HepG2 (cell line): Measurements from ENCODE around the gene ATE1. TPM values are rescaled to one million over a fixed set of nuclear protein-coding genes. Genes with fewer than 3 reads are reported as not detected.

Experiments used
- ATAC-seq: fragments of 200-7000 bp; cut with Tn5 transposase; 3 replicates; pipeline ENCODE4 v1.9.1; 2020; ENCODE audit warnings: mild to moderate bottlenecking, moderate library complexity
- BruUV-seq: library from RNA; stranded (reverse); fragments of 400-500 nt; replicated peaks from 2 replicates; lab custom pipeline; 2021; lab: Mats Ljungman, UMichigan
- CTCF ChIA-PET: fragments of 300-600 bp; formaldehyde crosslinking; extraction: SDS; loops from one replicate; lab custom pipeline; 2021; ENCODE audit warnings: low total read pairs, inconsistent platforms, low intra/inter-chr PET ratio; lab: Yijun Ruan, JAX
- POLR2A ChIA-PET: fragments of 350-600 bp; sonication (Branson Sonifier 250); formaldehyde crosslinking; loops from one replicate; lab custom pipeline; 2020; ENCODE audit warnings: antibody characterized with exemption, inconsistent platforms; lab: Yijun Ruan, JAX
- DNase-seq: peaks from one replicate; pipeline ENCODE4 v3.0.0-alpha.2; 2015; ENCODE audit warnings: low spot score
- FAIRE-seq: peaks from 3 replicates; lab custom pipeline; 2011; peaks lifted over from hg19 to GRCh38; lab: Jason Lieb, UNC
- H2AFZ ChIP-seq: one replicate; pipeline ENCODE4 v1.6.1; 2011; ENCODE audit warnings: low read length, inconsistent platforms
- H3K27ac ChIP-seq: fragments of 300-600 bp; 3 replicates; pipeline ENCODE4 v1.8.0; 2011; ENCODE audit warnings: mixed run types, mild to moderate bottlenecking, mixed read lengths, low read length, inconsistent platforms; ENCODE audit not compliant: insufficient read depth; ENCODE audit errors: extremely low read length
- H3K27me3 ChIP-seq, 2 experiments: fragments of 200-600 bp in 1 of 2; 2 replicates in 1 of 2; 3 replicates in 1 of 2; pipeline versions ENCODE4 v1.6.0 to v1.8.0; 2011; ENCODE audit warnings: low read length in 2 of 2, mild to moderate bottlenecking in 2 of 2, moderate library complexity in 2 of 2, inconsistent platforms in 1 of 2; ENCODE audit not compliant: insufficient read depth in 2 of 2, control insufficient read depth in 1 of 2
- H3K36me3 ChIP-seq, 2 experiments: fragments of 200-600 bp in 1 of 2; replicated peaks in 1 of 2; 2 replicates in 1 of 2; 3 replicates in 1 of 2; pipeline versions ENCODE4 v1.5.1 to v1.8.0; 2011; ENCODE audit warnings: low read length in 2 of 2, inconsistent platforms in 1 of 2; ENCODE audit not compliant: insufficient read depth in 2 of 2, control insufficient read depth in 1 of 2
- H3K4me1 ChIP-seq: 2 replicates; pipeline ENCODE4 v1.5.1; 2012; ENCODE audit warnings: low read length, inconsistent platforms; ENCODE audit not compliant: insufficient read depth
- H3K4me2 ChIP-seq: 2 replicates; pipeline ENCODE4 v1.6.0; 2011; ENCODE audit warnings: low read depth, low read length, inconsistent platforms
- H3K4me3 ChIP-seq, 3 experiments: fragments of 200-600 bp in 1 of 3; sonication (generic), shearing (Covaris generic) in 1 of 3; replicated peaks in 1 of 3; 2 replicates each; pipeline ENCODE4 v1.5.1; 2011 to 2016; ENCODE audit warnings: low read length in 3 of 3, inconsistent platforms in 2 of 3, low read depth in 2 of 3, mild to moderate bottlenecking in 2 of 3, control low read depth in 1 of 3, mixed read lengths in 1 of 3; ENCODE audit not compliant: insufficient read depth in 1 of 3
- H3K79me2 ChIP-seq: one replicate; pipeline ENCODE4 v1.6.1; 2011; ENCODE audit warnings: low read length, inconsistent platforms; ENCODE audit not compliant: insufficient read depth
- H3K9ac ChIP-seq: 2 replicates; pipeline ENCODE4 v1.6.0; 2011; ENCODE audit warnings: mild to moderate bottlenecking, low read depth, low read length, inconsistent platforms; ENCODE audit not compliant: insufficient read depth
- H3K9me3 ChIP-seq: 2 replicates; pipeline ENCODE4 v1.5.1; 2012; ENCODE audit warnings: mild to moderate bottlenecking, low read length
- H4K20me1 ChIP-seq: 2 replicates; pipeline ENCODE4 v1.6.0; 2011; ENCODE audit warnings: inconsistent platforms, mild to moderate bottlenecking, low read length, moderate library complexity; ENCODE audit not compliant: insufficient read depth
- ARID5B ChIP-seq: IDR thresholded peaks from 2 replicates; pipeline ENCODE4 v1.4.0; 2020; ENCODE audit warnings: mild to moderate bottlenecking, missing genetic modification reagents
- HOXD1 ChIP-seq: sonication (generic); formaldehyde crosslinking; IDR thresholded peaks from 2 replicates; pipeline ENCODE4 v1.5.0; 2020; ENCODE audit warnings: missing genetic modification reagents
- MAZ ChIP-seq, 2 experiments: sonication (generic) in 1 of 2; formaldehyde crosslinking in 1 of 2; IDR thresholded peaks; 2 replicates each; pipeline versions ENCODE4 v1.5.0 to v1.6.1; 2012 to 2020; ENCODE audit warnings: low read depth in 2 of 2, mild to moderate bottlenecking in 2 of 2, borderline replicate concordance in 1 of 2, improper control_type of control experiment in 1 of 2, low read length in 1 of 2, missing genetic modification reagents in 1 of 2, moderate library complexity in 1 of 2
- NKX3-1 ChIP-seq: sonication (generic); formaldehyde crosslinking; IDR thresholded peaks from 2 replicates; pipeline ENCODE4 v1.5.0; 2020; ENCODE audit warnings: missing genetic modification reagents
- NONO ChIP-seq, 2 experiments: fragments of 450-650 bp in 1 of 2; sonication (generic) in 1 of 2; formaldehyde crosslinking in 1 of 2; IDR thresholded peaks in 1 of 2; conservative IDR thresholded peaks in 1 of 2; 2 replicates each; pipeline versions ENCODE4 v1.6.1 to v1.8.0; 2017 to 2022; ENCODE audit warnings: mild to moderate bottlenecking in 1 of 2, missing genetic modification reagents in 1 of 2, moderate library complexity in 1 of 2
- ONECUT2 ChIP-seq: sonication (generic); formaldehyde crosslinking; IDR thresholded peaks from 2 replicates; pipeline ENCODE4 v1.4.0; 2020; ENCODE audit warnings: missing genetic modification reagents
- PAF1 ChIP-seq: IDR thresholded peaks from 2 replicates; pipeline ENCODE4 v1.6.1; 2016; ENCODE audit warnings: missing genetic modification reagents, missing compliant biosample characterization
- RBFOX2 ChIP-seq: fragments of 200-400 bp; formaldehyde crosslinking; IDR thresholded peaks from 2 replicates; pipeline ENCODE4 v1.6.1; 2017; ENCODE audit warnings: low read depth, mild to moderate bottlenecking, low read length
- REST ChIP-seq, 2 experiments: IDR thresholded peaks; 2 replicates each; pipeline ENCODE4 v1.6.1; 2011 to 2012; ENCODE audit warnings: low read length in 2 of 2, borderline replicate concordance in 1 of 2, low read depth in 1 of 2, mild to moderate bottlenecking in 1 of 2, moderate library complexity in 1 of 2
- ZBTB38 ChIP-seq: sonication (generic); formaldehyde crosslinking; IDR thresholded peaks from 2 replicates; pipeline ENCODE4 v1.5.1; 2020; ENCODE audit warnings: mild to moderate bottlenecking, missing genetic modification reagents
- ZNF512B ChIP-seq: sonication (generic); formaldehyde crosslinking; IDR thresholded peaks from 2 replicates; pipeline ENCODE4 v1.5.1; 2020; ENCODE audit warnings: missing genetic modification reagents, mild to moderate bottlenecking, borderline replicate concordance
- WGBS: methylation state at CpG from one replicate; pipeline ENCODE4 v1.1.6; 2017; ENCODE audit warnings: low lambda C conversion rate; 5-methylcytosine and 5-hydroxymethylcytosine counted together
- in situ Hi-C: cut with HindIII; loops from 2 replicates; pipeline ENCODE4 v1.10.0; 2017; ENCODE audit warnings: low pct_unique_long_range_greater_than_20kb; ENCODE audit not compliant: extremely low pct_ligation_motif_present
- intact Hi-C: fragments of 100-400 bp; cut with micrococcal nuclease; formaldehyde crosslinking; loops from one replicate; pipeline ENCODE4 v1.10.0; 2022; ENCODE audit not compliant: unreplicated experiment
- polyA plus RNA-seq, 8 experiments: library from polyadenylated mRNA; depleted of rRNA in 3 of 8; stranded (reverse) in 7 of 8; unstranded in 1 of 8; fragments of >200 nt; fragmentation: Illumina TruSeq in 4 of 8; extraction: Trizol in 4 of 8; gene quantifications; 2 replicates each; pipeline versions ENCODE4 v1.2.1 to v1.2.3, GENCODE V29; 2011 to 2016; ENCODE audit warnings: low read depth in 4 of 8, missing spikeins in 1 of 8, mixed read lengths in 1 of 8; ENCODE audit not compliant: insufficient read depth in 1 of 8
- total RNA-seq, 5 experiments: library from RNA; depleted of rRNA; stranded (reverse); fragments of >200 nt; fragmentation: Illumina TruSeq; extraction: Trizol; gene quantifications; 2 replicates each; pipeline ENCODE4 v1.2.3, GENCODE V29; 2016; ENCODE audit warnings: low read depth in 1 of 5

Gene ATE1
- total and polyA plus RNA-seq, 2 of the 13 experiments (the other 11 are each of a cell fraction or from before 2014, with no cell fraction given), result 17.5 to 42.2 TPM

DNA sequence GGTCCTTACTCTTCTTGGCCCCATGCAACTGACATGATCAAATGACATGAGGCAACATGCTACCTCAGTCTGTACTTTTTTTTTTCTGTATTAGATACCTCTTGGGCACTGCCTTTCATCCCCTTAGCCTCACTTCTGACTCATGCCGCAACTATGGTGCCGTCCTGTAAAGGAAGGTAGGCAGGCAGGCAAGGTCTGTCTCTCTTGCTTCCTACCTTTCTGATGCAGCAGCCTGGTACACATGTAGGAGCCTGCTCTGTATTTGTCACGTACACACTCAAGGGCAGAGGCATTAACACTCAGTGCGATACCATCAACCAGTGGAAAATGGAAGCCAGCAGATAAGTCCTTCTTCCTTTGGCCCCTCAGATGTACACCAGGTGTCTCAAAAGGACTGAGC is 146.7 kb downstream of the ATE1 start:
- Histone ChIP-seq H3K9me3 (no peaks in the 10 kb centered on the region), H3K4me1 (no peaks in the 10 kb centered on the region), H3K27ac (no peak overlapping the region), H2AFZ (no peak overlapping the region), H3K4me2 (no peak overlapping the region), H4K20me1 (no peaks in the 10 kb centered on the region), H3K9ac (no peak overlapping the region), H3K27me3 (no peaks in the 10 kb centered on the region), H3K36me3 (peaks cover 10 to 24% of the 10 kb centered on the region in 2 experiments), H3K4me3 (no peak overlapping the region), H3K79me2 (no peaks in the 10 kb centered on the region)
- ATAC-seq (no peak), FAIRE-seq (no peak), DNase-seq (no peak)
- CTCF ChIA-PET, result no interaction called here
- intact Hi-C loops, result no loop called here
- in situ Hi-C loops, result no loop called here
- POLR2A ChIA-PET, result no interaction called here
- BruUV-seq, result no TSS peak
- 99% methylated on average over 4 of the region's 4 CpGs for WGBS
- TF ChIP-seq NKX3-1 (no peak), RBFOX2 (no peak), MAZ (IDR thresholded peaks at IDR 0.05; ENCODE audit: borderline replicate concordance, low read depth, low read length) (no peak), MAZ (CRISPR knock-in tag; IDR thresholded peaks at IDR 0.05; ENCODE audit: low read depth) (no peak), ZNF512B (CRISPR knock-in tag) (no peak), REST (IDR thresholded peaks at IDR 0.05; ENCODE audit: borderline replicate concordance in 1 of 2, low read depth in 1 of 2, low read length in 2 of 2) (no peak), PAF1 (CRISPR knock-in tag) (no peak), ZBTB38 (no peak), ARID5B (CRISPR knock-in tag) (no peak), HOXD1 (CRISPR knock-in tag) (no peak), ONECUT2 (no peak), NONO (IDR thresholded peaks at IDR 0.05) (no peak), NONO (CRISPR knock-in tag; conservative IDR thresholded peaks at IDR 0.05) (no peak)
